Gastrocnemius medialis (tissue), 4 donors: Measurements from ENCODE around the gene LMX1B. TPM values are rescaled to one million over a fixed set of nuclear protein-coding genes. Genes with fewer than 3 reads are reported as not detected.

Experiments
- ATAC-seq, 2 donors: fragments of 150-250 bp; one replicate each; pipeline ENCODE4 v1.9.1; 2016
- DNase-seq, 2 donors: peaks; one replicate each; pipeline ENCODE4 v3.0.0-alpha.2; 2019
- H3K27ac ChIP-seq, 4 donors: fragments of 200-600 bp; sonication (generic); 1 replicate in 1 of 4; 2 replicates in 3 of 4; pipeline ENCODE4 v1.5.1; 2016 to 2018; ENCODE audit warnings: mild to moderate bottlenecking in 2 of 4, moderate library complexity in 1 of 4
- H3K27me3 ChIP-seq, 3 donors: fragments of 200-600 bp; sonication (generic) in 2 of 3; 1 replicate in 1 of 3; 2 replicates in 2 of 3; pipeline versions ENCODE4 v1.5.1 to v1.6.0; 2016 to 2019; ENCODE audit warnings: mild to moderate bottlenecking in 1 of 3, moderate library complexity in 1 of 3
- H3K36me3 ChIP-seq, 2 donors: fragments of 200-600 bp; sonication (generic) in 1 of 2; one replicate each; pipeline ENCODE4 v1.5.1; 2017 to 2018
- H3K4me1 ChIP-seq, 2 donors: fragments of 200-600 bp; sonication (generic) in 1 of 2; one replicate each; pipeline ENCODE4 v1.5.1; 2016 to 2017; ENCODE audit warnings: mild to moderate bottlenecking in 2 of 2
- H3K4me3 ChIP-seq, 4 donors: fragments of 200-600 bp; sonication (generic) in 3 of 4; 1 replicate in 1 of 4; 2 replicates in 3 of 4; pipeline ENCODE4 v1.5.1; 2016 to 2019; ENCODE audit warnings: mild to moderate bottlenecking in 2 of 4
- H3K9me3 ChIP-seq, 3 donors: fragments of 200-600 bp; sonication (generic) in 2 of 3; 1 replicate in 1 of 3; 2 replicates in 2 of 3; pipeline ENCODE4 v1.5.1; 2016 to 2019
- CTCF ChIP-seq, 5 experiments: fragments of 450-650 bp in 3 of 5; fragments of 200-600 bp in 2 of 5; sonication (generic) in 2 of 5; IDR thresholded peaks in 4 of 5; conservative IDR thresholded peaks in 1 of 5; 1 replicate in 4 of 5; 2 replicates in 1 of 5; pipeline ENCODE4 v1.5.1; 2016 to 2019; ENCODE audit warnings: antibody characterized with exemption in 5 of 5, mild to moderate bottlenecking in 3 of 5, moderate library complexity in 3 of 5
- POLR2A ChIP-seq, 2 donors: fragments of 450-650 bp; IDR thresholded peaks; one replicate each; pipeline ENCODE4 v1.6.1; 2017; ENCODE audit warnings: antibody characterized with exemption in 2 of 2, mild to moderate bottlenecking in 2 of 2, moderate library complexity in 2 of 2
- in situ Hi-C, 4 donors: fragments of 200-750 bp; cut with MboI; loops; one replicate each; pipeline versions ENCODE4 v1.15.0 to v1.8.0; 2017; ENCODE audit warnings: low sequenced_read_pairs in 4 of 4
- intact Hi-C: fragments of 100-400 bp; cut with DNase I; formaldehyde crosslinking; loops from one replicate; pipeline ENCODE4 v1.15.1; 2023; ENCODE audit warnings: low total_unique reads
- total RNA-seq, 4 donors: library from RNA; depleted of rRNA; stranded (reverse); fragments of >200 nt; gene quantifications; one replicate each; pipeline versions ENCODE4 v1.1.0 to v1.2.3, GENCODE V29; 2016

LMX1B gene
- total RNA-seq, 4 donors from 2014 or later: 0.31 to 0.46 (median 0.35) TPM; not detected in 1

GRCh38 chr9:126617823-126618165 lies 4.1 kb downstream of the LMX1B start:
- Histone ChIP-seq H3K27ac (no peak overlapping the region), H3K27me3 (peaks cover 43 to 62% (median 57%) of the 10 kb centered on the region in 3 donors), H3K36me3 (no peaks in the 10 kb centered on the region), H3K4me3 (no peak overlapping the region), H3K4me1 (peaks cover 5 to 6% of the 10 kb centered on the region in 2 donors), H3K9me3 (no peaks in the 10 kb centered on the region)
- in situ Hi-C loops (loop anchor here in 1 of 4 donors (10.0 kb wide), 1 partner anchor 167 kb away; no protein-coding TSS in a partner anchor), intact Hi-C loops (no loop called here)
- TF ChIP-seq CTCF (IDR thresholded peaks at IDR 0.05 in 4 of 5, conservative IDR thresholded peaks at IDR 0.05 in 1 of 5) (no peak), POLR2A (IDR thresholded peaks at IDR 0.05) (no peak)
- DNase-seq: no peak
- ATAC-seq: no peak

DNA sequence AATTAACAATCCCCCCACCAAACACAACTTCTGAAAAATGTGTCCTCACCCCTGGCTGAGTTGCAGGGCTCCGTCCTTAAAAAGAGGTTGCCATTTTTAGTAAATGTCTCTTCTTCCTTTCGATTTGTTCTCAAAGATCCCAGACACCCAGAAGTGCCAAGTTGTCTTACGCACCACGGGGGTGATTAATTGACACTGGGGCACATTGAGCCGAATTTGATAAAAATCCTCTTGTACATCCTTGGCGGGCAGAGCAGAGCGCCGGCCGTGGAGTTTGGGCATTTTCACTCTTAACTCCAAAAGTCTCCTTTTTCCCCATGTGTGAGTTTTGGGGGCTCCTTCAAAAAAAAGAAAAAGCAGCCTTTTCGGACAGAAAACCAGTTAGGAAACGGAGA lies 4.5 kb downstream of the LMX1B start:
- Histone ChIP-seq H3K4me1 (peaks cover under 1 to 2% of the 10 kb centered on the region in 2 donors), H3K4me3 (no peak overlapping the region), H3K9me3 (no peaks in the 10 kb centered on the region), H3K27me3 (peaks cover 43 to 61% (median 57%) of the 10 kb centered on the region in 3 donors), H3K27ac (no peak overlapping the region), H3K36me3 (no peaks in the 10 kb centered on the region)
- TF ChIP-seq CTCF (IDR thresholded peaks at IDR 0.05 in 4 of 5, conservative IDR thresholded peaks at IDR 0.05 in 1 of 5): no peak
- no peak for TF ChIP-seq POLR2A (IDR thresholded peaks at IDR 0.05)
- no peak for DNase-seq
- intact Hi-C loops (no loop called here), in situ Hi-C loops (loop anchor here in 1 of 4 donors (10.0 kb wide), 1 partner anchor 167 kb away; no protein-coding TSS in a partner anchor)
- ATAC-seq: no peak

- DNase-seq: no peak
- Histone ChIP-seq H3K4me1 (no peaks in the 10 kb centered on the region), H3K27ac (no peak overlapping the region), H3K36me3 (no peaks in the 10 kb centered on the region), H3K27me3 (peaks cover 46 to 65% (median 60%) of the 10 kb centered on the region in 3 donors), H3K9me3 (no peaks in the 10 kb centered on the region), H3K4me3 (no peak overlapping the region)
- intact Hi-C loops (no loop called here), in situ Hi-C loops (loop anchor here in 1 of 4 donors (10.0 kb wide), 1 partner anchor 166 kb away; no protein-coding TSS in a partner anchor)
- ATAC-seq: no peak
- no peak for TF ChIP-seq POLR2A (IDR thresholded peaks at IDR 0.05)
- TF ChIP-seq CTCF (IDR thresholded peaks at IDR 0.05 in 4 of 5, conservative IDR thresholded peaks at IDR 0.05 in 1 of 5): no peak
Observed at GRCh38 chr9:126618585-126619360, 5.0 kb downstream of the LMX1B start.

DNA sequence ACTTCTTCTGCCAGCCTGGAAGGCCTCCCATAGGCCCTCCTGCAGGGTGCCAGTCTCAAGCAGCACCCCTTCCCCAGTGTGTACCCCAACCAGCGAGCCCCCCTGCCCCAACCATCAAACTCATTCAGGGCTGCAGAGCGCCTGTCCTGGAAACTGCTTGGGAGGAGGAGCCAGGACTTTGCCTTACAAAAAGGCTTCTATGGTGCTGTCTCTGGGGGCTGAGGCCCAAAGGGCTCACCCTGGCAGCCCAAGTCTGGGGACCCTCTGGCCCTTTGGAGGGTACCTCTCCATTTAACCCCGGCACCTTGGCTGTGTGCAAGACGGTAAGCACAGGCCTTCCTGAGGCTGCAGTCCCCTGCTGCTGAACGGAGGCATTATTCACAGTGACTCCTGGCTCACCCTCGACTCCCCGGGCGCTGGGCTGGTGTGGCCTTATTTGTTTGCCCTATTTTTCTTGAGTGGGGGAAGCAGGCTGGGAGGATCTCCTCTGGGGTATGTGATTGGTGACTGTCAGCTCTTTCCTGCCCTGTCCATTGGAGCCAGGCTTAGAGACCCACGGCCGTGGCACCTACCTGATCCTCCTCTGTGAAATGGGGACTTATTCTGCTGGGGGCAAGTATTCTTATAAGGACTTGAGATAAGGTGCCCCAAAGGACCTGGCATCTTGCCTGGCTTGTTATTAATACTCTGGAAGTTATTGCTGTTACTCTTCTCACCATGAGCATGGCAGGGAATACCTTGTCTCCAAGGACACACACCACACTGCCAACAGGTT lies 5.8 kb downstream of the LMX1B start:
- in situ Hi-C loops: loop anchor here in 1 of 4 donors (10.0 kb wide), 1 partner anchor 165 kb away; no protein-coding TSS in a partner anchor
- no peak overlapping the region for H3K4me3 ChIP-seq
- no peak for DNase-seq
- H3K9me3 ChIP-seq: no peaks in the 10 kb centered on the region
- no peaks in the 10 kb centered on the region for H3K36me3 ChIP-seq
- no peak overlapping the region for H3K27ac ChIP-seq
- no peak for TF ChIP-seq CTCF (IDR thresholded peaks at IDR 0.05 in 4 of 5, conservative IDR thresholded peaks at IDR 0.05 in 1 of 5)
- TF ChIP-seq POLR2A (IDR thresholded peaks at IDR 0.05): no peak
- intact Hi-C loops: no loop called here
- H3K27me3 ChIP-seq: peaks cover 51 to 70% (median 65%) of the 10 kb centered on the region in 3 donors
- peaks cover 0 to 6% of the 10 kb centered on the region in 2 donors for H3K4me1 ChIP-seq
- ATAC-seq: no peak
